Endothelial cell of umbilical vein (primary cell): Measurements from ENCODE around the gene PRKAB1. TPM values are rescaled to one million over a fixed set of nuclear protein-coding genes. Genes with fewer than 3 reads are reported as not detected.

Experiments used
- BruUV-seq: library from RNA; stranded (reverse); fragments of 400-500 nt; replicated peaks from 2 replicates; lab custom pipeline; 2021; lab: Mats Ljungman, UMichigan
- CTCF ChIA-PET: fragments of 300-600, 350-600 bp; sonication (Branson Sonifier 250); formaldehyde crosslinking; loops from one replicate; lab custom pipeline; 2021; ENCODE audit warnings: antibody characterized with exemption, inconsistent platforms; lab: Charles Lee
- POLR2A ChIA-PET: fragments of 300-600, 350-600 bp; sonication (Branson Sonifier 250); formaldehyde crosslinking; loops from one replicate; lab custom pipeline; 2021; ENCODE audit warnings: antibody characterized with exemption, inconsistent platforms; lab: Charles Lee
- DNase-seq: peaks from one replicate; pipeline ENCODE4 v3.0.0-alpha.2; 2011; ENCODE audit warnings: low read depth, low spot score
- FAIRE-seq: peaks from 2 replicates; lab custom pipeline; 2011; peaks lifted over from hg19 to GRCh38; lab: Jason Lieb, UNC
- H2AFZ ChIP-seq: 2 replicates; pipeline ENCODE4 v1.6.0; 2012; ENCODE audit warnings: low read depth, low read length, control low read depth, inconsistent platforms
- H3K27ac ChIP-seq: 2 replicates; pipeline ENCODE4 v1.5.1; 2011; ENCODE audit warnings: low read depth, mild to moderate bottlenecking, control low read depth, low read length, moderate library complexity; ENCODE audit not compliant: insufficient read depth
- H3K27me3 ChIP-seq, 2 experiments: 2 replicates each; pipeline versions ENCODE4 v1.6.0 to v1.6.1; 2011; ENCODE audit warnings: low read length in 2 of 2, mixed read lengths in 1 of 2; ENCODE audit not compliant: control insufficient read depth in 2 of 2, insufficient read depth in 2 of 2
- H3K36me3 ChIP-seq, 2 experiments: 2 replicates in 1 of 2; 3 replicates in 1 of 2; pipeline ENCODE4 v1.5.1; 2011; ENCODE audit warnings: low read length in 2 of 2, mild to moderate bottlenecking in 1 of 2, moderate library complexity in 1 of 2; ENCODE audit not compliant: control insufficient read depth in 2 of 2, insufficient read depth in 2 of 2; ENCODE audit errors: extremely low read depth in 1 of 2
- H3K4me1 ChIP-seq: 3 replicates; pipeline ENCODE4 v1.5.1; 2011; ENCODE audit warnings: mild to moderate bottlenecking, low read length; ENCODE audit not compliant: control insufficient read depth, insufficient read depth; ENCODE audit errors: extremely low read depth
- H3K4me2 ChIP-seq: 2 replicates; pipeline ENCODE4 v1.6.1; 2011; ENCODE audit warnings: low read length, control low read depth, mixed read lengths; ENCODE audit not compliant: insufficient read depth
- H3K4me3 ChIP-seq, 3 experiments: fragments of 200-600 bp in 1 of 3; sonication (generic), shearing (Covaris generic) in 1 of 3; replicated peaks in 1 of 3; 2 replicates each; pipeline ENCODE4 v1.5.1; 2011 to 2016; ENCODE audit warnings: control low read depth in 3 of 3, low read length in 3 of 3, mild to moderate bottlenecking in 2 of 3, inconsistent platforms in 1 of 3, low read depth in 1 of 3, moderate library complexity in 1 of 3; ENCODE audit not compliant: insufficient read depth in 1 of 3
- H3K79me2 ChIP-seq: 2 replicates; pipeline ENCODE4 v1.6.0; 2012; ENCODE audit warnings: low read length, inconsistent platforms; ENCODE audit not compliant: control insufficient read depth, insufficient read depth
- H3K9ac ChIP-seq: replicated peaks from 2 replicates; pipeline ENCODE3; 2011; ENCODE audit warnings: low read length, control low read depth; ENCODE audit not compliant: insufficient read depth; ENCODE audit errors: extremely low read depth
- H3K9me1 ChIP-seq: replicated peaks from 3 replicates; pipeline ENCODE4 v1.6.0; 2011; ENCODE audit warnings: mild to moderate bottlenecking, low read length; ENCODE audit not compliant: control insufficient read depth, insufficient read depth; ENCODE audit errors: extremely low read depth
- H3K9me3 ChIP-seq: replicated peaks from 2 replicates; pipeline ENCODE4 v1.5.1; 2012; ENCODE audit warnings: low read length, inconsistent platforms; ENCODE audit not compliant: control insufficient read depth, insufficient read depth
- H4K20me1 ChIP-seq: replicated peaks from 2 replicates; pipeline ENCODE3; 2011; ENCODE audit warnings: mild to moderate bottlenecking, low read length; ENCODE audit not compliant: control insufficient read depth, insufficient read depth; ENCODE audit errors: extremely low read depth
- CTCF ChIP-seq, 2 donors: IDR thresholded peaks; 1 replicate in 1 of 2; 2 replicates in 1 of 2; pipeline ENCODE4 v1.5.1; 2011; ENCODE audit warnings: low read length in 2 of 2, mild to moderate bottlenecking in 2 of 2, moderate library complexity in 2 of 2, control low read depth in 1 of 2, inconsistent platforms in 1 of 2, low read depth in 1 of 2; ENCODE audit not compliant: insufficient read depth in 1 of 2; ENCODE audit errors: extremely low read depth in 1 of 2
- GATA2 ChIP-seq: IDR thresholded peaks from 2 replicates; pipeline ENCODE4 v1.7.0; 2011; ENCODE audit warnings: low read depth, mild to moderate bottlenecking, moderate library complexity, mixed read lengths, low read length; ENCODE audit not compliant: insufficient read length, insufficient read depth
- MAX ChIP-seq: IDR thresholded peaks from 2 replicates; pipeline ENCODE4 v1.6.1; 2011; ENCODE audit not compliant: insufficient read depth, insufficient read length
- MYC ChIP-seq: IDR thresholded peaks from one replicate; pipeline ENCODE4 v1.6.1; 2011; ENCODE audit warnings: mild to moderate bottlenecking, low read depth, low read length
- POLR2A ChIP-seq: IDR thresholded peaks from 2 replicates; pipeline ENCODE4 v1.6.1; 2012; ENCODE audit warnings: low read depth, mild to moderate bottlenecking, control low read depth, low read length
- dilution Hi-C: fragments of 300-500 bp; cut with MboI; formaldehyde crosslinking; loops from one replicate; pipeline ENCODE4 v1.15.0; 2019; ENCODE audit warnings: low sequenced_read_pairs; ENCODE audit not compliant: extremely low pct_ligation_motif_present
- intact Hi-C: fragments of 100-400 bp; cut with micrococcal nuclease; formaldehyde crosslinking; loops from one replicate; pipeline ENCODE4 v1.10.0; 2022
- polyA plus RNA-seq, 4 experiments: library from polyadenylated mRNA; depleted of rRNA in 3 of 4; stranded (reverse) in 3 of 4; unstranded in 1 of 4; fragments of >200 nt; gene quantifications; 2 replicates each; pipeline versions ENCODE4 v1.2.1 to v1.2.3, GENCODE V29; 2011 to 2012; ENCODE audit warnings: missing spikeins in 1 of 4
- total RNA-seq: library from RNA; stranded (reverse); gene quantifications from 2 replicates; pipeline ENCODE4 v1.2.3, GENCODE V29; 2021

Gene PRKAB1
- total and polyA plus RNA-seq, 2 donors (not counting 3 experiments of a cell fraction or from before 2014, with no cell fraction given) = 23.1 to 27.0 TPM

GRCh38 chr12:119728444-119728745, 60.5 kb downstream of the PRKAB1 start:
- H3K9me3 ChIP-seq = no peaks in the 10 kb centered on the region
- TF ChIP-seq GATA2 (no peak), MYC (no peak)
- POLR2A ChIA-PET = no interaction called here
- H3K4me3 ChIP-seq = no peak overlapping the region
- H3K27me3 ChIP-seq = no peaks in the 10 kb centered on the region
- H3K4me1 ChIP-seq = no peaks in the 10 kb centered on the region
- CTCF ChIA-PET = interaction anchor here (0.8 to 3.3 kb wide), 6 partner anchors 8 to 61 kb away, joined by 3 to 17 read pairs (median 4); partner anchors contain the start of gene PRKAB1
- dilution Hi-C loops = no loop called here
- no peak for FAIRE-seq
- no peaks in the 10 kb centered on the region for H4K20me1 ChIP-seq
- H2AFZ ChIP-seq = no peak overlapping the region
- H3K4me2 ChIP-seq = no peak overlapping the region
- DNase-seq = no peak
- no peaks in the 10 kb centered on the region for H3K79me2 ChIP-seq
- BruUV-seq = no TSS peak
- intact Hi-C loops = no loop called here
- peaks cover 0 to 10% of the 10 kb centered on the region in 2 experiments for H3K36me3 ChIP-seq
- H3K27ac ChIP-seq = no peak overlapping the region
- no peaks in the 10 kb centered on the region for H3K9me1 ChIP-seq
- no peak overlapping the region for H3K9ac ChIP-seq

GRCh38 chr12:119729871-119730270, 61.9 kb downstream of the PRKAB1 start:
- POLR2A ChIA-PET = no interaction called here
- no peaks in the 10 kb centered on the region for H3K4me1 ChIP-seq
- dilution Hi-C loops (no loop called here), intact Hi-C loops (no loop called here)
- no TSS peak for BruUV-seq
- H3K4me3 ChIP-seq = no peak overlapping the region
- no peaks in the 10 kb centered on the region for H3K9me1 ChIP-seq
- DNase-seq (no peak), FAIRE-seq (no peak)
- no peaks in the 10 kb centered on the region for H3K79me2 ChIP-seq
- H3K9me3 ChIP-seq = no peaks in the 10 kb centered on the region
- H3K27ac ChIP-seq = no peak overlapping the region
- CTCF ChIA-PET = no interaction called here
- H2AFZ ChIP-seq = no peak overlapping the region
- TF ChIP-seq MAX = no peak
- TF ChIP-seq CTCF (IDR thresholded peaks at IDR 0.05; ENCODE audit: extremely low read depth in 1 of 2, insufficient read depth in 1 of 2, low read depth in 1 of 2, low read length in 2 of 2) = no peak
- TF ChIP-seq GATA2 = no peak
- no peak for TF ChIP-seq POLR2A
- H3K9ac ChIP-seq = no peak overlapping the region
- H3K36me3 ChIP-seq = peaks cover 0 to 10% of the 10 kb centered on the region in 2 experiments
- no peaks in the 10 kb centered on the region for H3K27me3 ChIP-seq
- H4K20me1 ChIP-seq = no peaks in the 10 kb centered on the region
- H3K4me2 ChIP-seq = no peak overlapping the region
